Lower lobe of right lung (tissue), 2 donors: ENCODE measurements around the gene C2. TPM values are rescaled to one million over a fixed set of nuclear protein-coding genes. Genes with fewer than 3 reads are reported as not detected.

Source experiments
- ATAC-seq, 2 donors: fragments of 200-7000 bp; cut with Tn5 transposase; one replicate each; pipeline ENCODE4 v1.9.1; 2020 to 2022; ENCODE audit warnings: mild to moderate bottlenecking in 2 of 2, moderate library complexity in 2 of 2
- DNase-seq: peaks from one replicate; pipeline ENCODE4 v3.0.0-alpha.2; 2020
- H3K27ac ChIP-seq: fragments of 200-600 bp; one replicate; pipeline ENCODE4 v1.8.0; 2022
- H3K27me3 ChIP-seq: fragments of 200-600 bp; one replicate; pipeline ENCODE4 v1.8.0; 2022; ENCODE audit warnings: low read depth
- H3K36me3 ChIP-seq: fragments of 200-600 bp; one replicate; pipeline ENCODE4 v1.8.0; 2022; ENCODE audit warnings: mild to moderate bottlenecking
- H3K4me1 ChIP-seq: fragments of 200-600 bp; one replicate; pipeline ENCODE4 v1.8.0; 2022
- H3K4me3 ChIP-seq: fragments of 200-600 bp; one replicate; pipeline ENCODE4 v1.8.0; 2022; ENCODE audit warnings: mild to moderate bottlenecking
- H3K9me3 ChIP-seq: fragments of 200-600 bp; one replicate; pipeline ENCODE4 v1.8.0; 2022
- CTCF ChIP-seq: fragments of 200-600 bp; IDR thresholded peaks from one replicate; pipeline ENCODE4 v1.8.0; 2022; ENCODE audit warnings: antibody characterized with exemption, mild to moderate bottlenecking
- intact Hi-C: fragments of 100-400 bp; cut with DNase I; formaldehyde crosslinking; loops from one replicate; pipeline ENCODE4 v1.11.0; 2022
- total RNA-seq: library from RNA; stranded (reverse); fragmentation: NEBNext Ultra II Directional; extraction: Animal tissue kit (Norgen Biotek cat#: 25700); gene quantifications from one replicate; pipeline ENCODE4 v1.2.1, GENCODE V29; 2021
- donor health status: DM: no; HTN: yes; CAD: no; lungs with severe emphysema.

The C2 gene
- total RNA-seq, 1 donor from 2014 or later: 311 TPM

GRCh38 chr6:31896493-31896855 is 31.0 kb upstream of the C2 start:
- H3K4me3 ChIP-seq: peak overlapping the region; percentile 97
- no peak for TF ChIP-seq CTCF
- peak overlapping the region; percentile 84 for H3K27ac ChIP-seq
- no peaks in the 10 kb centered on the region for H3K9me3 ChIP-seq
- peaks cover 46% of the 10 kb centered on the region for H3K36me3 ChIP-seq
- no peaks in the 10 kb centered on the region for H3K27me3 ChIP-seq
- peaks cover 31% of the 10 kb centered on the region for H3K4me1 ChIP-seq
- ATAC-seq (no peak), DNase-seq (no peak)
- intact Hi-C loops: no loop called here

GRCh38 chr6:31896856-31897611 is 30.5 kb upstream of the C2 start:
- Histone ChIP-seq H3K9me3 (no peaks in the 10 kb centered on the region), H3K4me3 (peak overlapping the region; percentile 97), H3K27me3 (no peaks in the 10 kb centered on the region), H3K27ac (peak overlapping the region; percentile 84), H3K4me1 (peaks cover 31% of the 10 kb centered on the region), H3K36me3 (peaks cover 41% of the 10 kb centered on the region)
- intact Hi-C loops: no loop called here
- no peak for TF ChIP-seq CTCF
- DNase-seq (no peak), ATAC-seq (no peak)

- peak within 1 kb of the TSS; percentile 84 for H3K27ac ChIP-seq
- H3K4me1 ChIP-seq: peaks cover 36% of the 10 kb centered on the region
- ATAC-seq (peak; percentile 76 to 83), DNase-seq (peak; percentile 89)
- H3K9me3 ChIP-seq: no peaks in the 10 kb centered on the region
- H3K4me3 ChIP-seq: peak within 1 kb of the TSS; percentile 97
- peaks cover 33% of the 10 kb centered on the region for H3K36me3 ChIP-seq
- no peaks in the 10 kb centered on the region for H3K27me3 ChIP-seq
- intact Hi-C loops: no loop called here
- TF ChIP-seq CTCF: no peak
Measured at GRCh38 chr6:31897612-31898382, 29.7 kb upstream of the C2 start, which contains the start of gene EHMT2. EHMT2 (minus strand) TSS chr6:31897698; CDS start chr6:31897677, 21 bp downstream.

- peak overlapping the region; percentile 84 for H3K27ac ChIP-seq
- H3K36me3 ChIP-seq: peaks cover 26% of the 10 kb centered on the region
- peaks cover 39% of the 10 kb centered on the region for H3K4me1 ChIP-seq
- intact Hi-C loops: no loop called here
- H3K4me3 ChIP-seq: peak overlapping the region; percentile 97
- no peaks in the 10 kb centered on the region for H3K9me3 ChIP-seq
- ATAC-seq (peak in 1 of 2 donors; percentile 59), DNase-seq (no peak)
- no peaks in the 10 kb centered on the region for H3K27me3 ChIP-seq
- no peak for TF ChIP-seq CTCF
Measured at GRCh38 chr6:31898383-31899011, 29.0 kb upstream of the C2 start.

GRCh38 chr6:31899215-31899614 is 28.3 kb upstream of the C2 start:
- no peak overlapping the region for H3K4me3 ChIP-seq
- TF ChIP-seq CTCF: no peak
- no peaks in the 10 kb centered on the region for H3K27me3 ChIP-seq
- H3K27ac ChIP-seq: no peak overlapping the region
- peaks cover 39% of the 10 kb centered on the region for H3K4me1 ChIP-seq
- peaks cover 19% of the 10 kb centered on the region for H3K36me3 ChIP-seq
- DNase-seq (no peak), ATAC-seq (no peak)
- no peaks in the 10 kb centered on the region for H3K9me3 ChIP-seq
- intact Hi-C loops: no loop called here
